GM18909 (cell line): Measurements from ENCODE around the gene L3MBTL4.
"Not testable (repeated sequence)": the region's sequence is repeated elsewhere in the genome, so short reads cannot be mapped to it uniquely, and the experiment has no call there.

Source experiments
- ATAC-seq: cut with Tn5 transposase; IDR thresholded peaks from one replicate; pipeline ENCODE4 v1.9.1; 2021; ENCODE audit warnings: mild to moderate bottlenecking; ENCODE audit not compliant: unreplicated experiment, poor library complexity

The L3MBTL4 gene

DNA sequence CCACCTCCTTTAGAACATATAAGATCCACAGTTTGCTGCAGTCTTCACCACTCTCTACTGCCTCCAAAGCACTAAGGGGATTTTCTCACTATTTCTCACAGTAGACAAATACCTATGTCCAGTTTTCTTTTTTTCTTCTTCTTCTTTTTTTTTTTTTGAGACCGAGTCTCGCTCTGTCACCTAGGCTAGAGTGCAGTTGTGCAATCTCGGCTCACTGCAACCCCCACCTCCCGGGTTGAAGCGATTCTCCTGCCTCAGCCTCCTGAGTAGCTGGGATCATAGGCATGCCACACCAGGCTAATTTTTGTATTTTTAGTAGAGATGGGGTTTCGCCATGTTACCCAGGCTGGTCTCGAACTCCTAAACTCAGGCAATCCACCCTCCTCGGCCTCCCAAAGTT is 6.2 kb downstream of the L3MBTL4 start:
- not testable (repeated sequence) for ATAC-seq

DNA sequence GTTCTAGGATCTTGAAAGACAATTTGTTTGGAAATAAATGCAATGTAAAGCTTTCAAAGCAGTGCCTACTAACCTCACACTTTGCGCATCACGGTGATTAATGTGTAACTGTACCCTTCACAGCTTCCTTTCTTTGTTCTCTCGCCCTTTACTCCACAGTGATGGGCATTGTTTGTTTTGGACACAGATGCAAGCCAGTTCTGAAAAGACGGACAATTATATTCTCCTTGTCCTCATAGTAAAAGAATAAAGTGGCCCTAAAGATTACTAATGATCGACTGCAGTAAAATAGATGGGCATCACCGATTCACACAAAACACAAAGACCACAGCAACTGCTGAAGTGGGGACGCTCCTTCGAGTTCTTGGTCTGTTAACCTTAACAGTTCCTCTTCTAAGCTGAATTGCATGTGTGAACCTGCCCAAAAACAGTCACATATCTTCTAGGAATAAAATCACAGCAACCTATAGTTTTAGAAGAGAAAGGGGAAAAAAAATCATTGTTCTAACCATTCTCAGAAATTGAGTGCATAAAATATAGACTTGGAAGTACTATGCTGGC is 7.7 kb downstream of the L3MBTL4 start:
- ATAC-seq = no peak

- no peak for ATAC-seq
Measured at GRCh38 chr18:6406075-6406909, 8.4 kb downstream of the L3MBTL4 start.

DNA sequence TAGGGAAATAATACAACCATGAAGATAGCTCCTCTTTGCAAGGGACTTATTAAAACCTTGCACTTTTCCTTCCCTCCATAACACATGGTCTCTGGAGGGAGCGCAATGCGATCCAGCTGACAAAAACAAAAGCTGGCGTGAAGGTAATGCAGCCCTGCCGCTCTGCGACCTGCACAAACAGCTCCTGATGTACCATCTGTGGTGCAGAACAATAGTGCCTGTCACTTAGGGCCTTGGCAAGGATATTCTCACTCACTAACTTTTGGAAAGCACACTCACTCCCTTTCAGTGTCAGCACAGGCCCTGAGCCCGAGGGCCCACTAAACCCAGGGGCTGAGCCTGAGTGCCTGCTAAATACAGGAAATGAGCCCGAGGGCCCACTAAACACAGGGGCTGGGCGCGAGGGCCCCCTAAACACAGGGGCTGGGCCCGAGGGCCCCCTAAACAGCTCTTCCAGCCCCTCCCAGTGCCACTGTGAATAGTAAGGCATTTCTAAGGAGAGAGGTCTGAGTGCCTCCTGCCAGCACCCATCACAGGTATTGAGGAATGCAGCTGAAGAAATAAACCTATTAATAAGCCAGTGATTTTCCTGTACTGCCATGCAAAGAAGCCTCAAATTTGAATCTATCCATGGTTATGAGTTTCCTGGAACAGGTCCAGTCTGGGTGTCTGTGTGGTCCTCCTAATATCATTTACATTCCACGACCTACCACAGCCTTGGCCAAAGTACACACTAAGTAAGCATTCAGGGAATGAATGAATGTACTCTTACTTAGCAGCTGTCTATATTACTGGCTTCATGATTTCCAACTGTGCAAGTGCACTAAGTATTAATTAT is 9.3 kb downstream of the L3MBTL4 start:
- no peak for ATAC-seq

DNA sequence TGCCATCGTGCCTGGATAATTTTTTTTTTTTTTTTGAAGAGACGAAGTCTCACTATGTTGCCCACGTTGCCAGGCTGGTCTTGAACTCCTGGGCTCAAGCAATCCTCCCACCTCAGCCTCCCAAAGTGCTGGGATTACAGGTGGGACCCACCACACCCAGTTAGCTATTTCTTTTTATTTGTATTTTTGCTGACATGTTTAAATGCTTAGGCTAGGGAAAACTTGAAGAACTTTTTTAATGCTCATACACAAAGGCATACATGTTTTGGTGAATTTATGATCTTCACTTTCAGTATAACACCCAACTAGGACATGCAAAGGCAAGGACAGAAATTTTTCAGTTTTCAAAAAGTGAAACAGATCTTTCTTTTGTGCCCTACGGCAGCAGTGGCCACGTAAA is 9.9 kb downstream of the L3MBTL4 start:
- no peak for ATAC-seq

DNA sequence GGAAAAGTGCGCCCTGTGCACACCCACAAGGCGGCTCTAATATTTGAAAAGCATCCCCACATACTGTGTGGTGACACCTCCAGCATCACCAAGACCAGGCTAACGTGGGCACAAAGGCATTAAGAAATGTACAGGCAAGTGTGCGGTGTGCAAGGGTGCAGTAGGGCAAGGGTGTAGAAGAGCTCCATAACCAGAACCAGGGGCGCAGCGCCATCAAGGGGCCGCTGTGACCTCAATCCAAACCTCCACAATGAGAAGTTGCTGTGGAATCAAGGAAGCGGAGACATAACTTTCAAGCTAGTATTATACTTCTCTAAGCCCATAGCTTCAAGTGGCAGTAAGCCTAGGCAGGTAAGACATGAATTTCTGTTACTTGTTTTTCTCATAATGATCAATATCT is 13.0 kb downstream of the L3MBTL4 start:
- ATAC-seq = no peak

DNA sequence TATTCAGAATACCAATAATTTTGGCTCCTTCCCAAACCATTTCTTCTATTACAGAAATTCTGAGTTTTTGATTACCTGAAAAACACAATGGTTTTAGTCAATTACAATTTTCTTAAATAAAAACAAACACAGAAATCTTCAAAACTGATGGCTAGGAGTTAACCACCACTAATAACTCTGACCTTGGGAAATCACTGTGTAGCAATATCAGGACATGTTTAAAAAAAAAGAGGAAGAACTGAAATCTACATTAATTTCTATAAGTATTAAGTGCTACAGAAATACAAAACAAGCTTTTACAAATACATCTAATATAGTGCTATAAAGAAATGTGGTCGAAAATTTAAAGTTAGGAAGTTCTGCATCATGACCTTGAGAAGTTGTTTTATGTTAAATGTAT is 14.9 kb downstream of the L3MBTL4 start:
- no peak for ATAC-seq

- ATAC-seq = no peak
Measured at GRCh38 chr18:6397931-6398566, 16.7 kb downstream of the L3MBTL4 start.

DNA sequence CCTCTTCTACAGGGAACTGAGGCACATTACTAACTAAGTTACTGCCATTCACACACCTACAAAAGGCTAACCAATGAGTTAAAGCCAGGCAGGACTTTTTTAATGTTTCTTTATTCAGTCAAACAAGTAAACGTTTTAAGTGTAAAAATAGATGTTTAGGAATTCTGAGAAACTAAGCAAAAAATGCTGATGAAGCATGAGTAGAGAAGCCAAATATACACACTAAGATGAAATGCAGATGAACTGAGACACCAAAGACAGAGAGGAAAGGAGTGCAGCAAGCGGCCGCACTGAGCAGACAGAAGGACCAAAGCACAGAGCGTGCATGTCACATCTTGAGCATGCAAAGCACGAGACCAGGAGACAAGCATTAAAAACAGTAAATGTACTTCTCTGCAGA is 17.9 kb downstream of the L3MBTL4 start:
- ATAC-seq = no peak

DNA sequence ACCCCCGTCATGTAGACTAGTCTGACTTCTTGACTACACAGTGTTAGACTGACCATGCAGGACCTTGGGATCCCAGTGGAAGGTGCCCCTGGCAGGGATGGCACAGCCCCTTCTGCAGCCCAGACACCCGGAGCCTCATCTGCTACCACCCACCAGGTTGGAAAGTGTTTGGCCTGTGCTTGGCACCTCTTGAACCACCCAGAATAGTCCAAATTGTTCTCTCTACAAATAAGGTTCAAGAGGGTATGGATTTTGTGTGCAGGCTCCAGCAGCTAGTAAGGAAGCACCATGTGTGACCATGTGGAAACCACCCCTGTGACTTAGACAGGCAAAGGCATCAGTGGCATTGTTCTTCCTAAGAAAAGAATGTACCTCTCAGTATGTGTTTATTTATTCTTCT is 18.4 kb downstream of the L3MBTL4 start:
- no peak for ATAC-seq

- no peak for ATAC-seq
Measured at GRCh38 chr18:6389005-6389404, 25.7 kb downstream of the L3MBTL4 start.

DNA sequence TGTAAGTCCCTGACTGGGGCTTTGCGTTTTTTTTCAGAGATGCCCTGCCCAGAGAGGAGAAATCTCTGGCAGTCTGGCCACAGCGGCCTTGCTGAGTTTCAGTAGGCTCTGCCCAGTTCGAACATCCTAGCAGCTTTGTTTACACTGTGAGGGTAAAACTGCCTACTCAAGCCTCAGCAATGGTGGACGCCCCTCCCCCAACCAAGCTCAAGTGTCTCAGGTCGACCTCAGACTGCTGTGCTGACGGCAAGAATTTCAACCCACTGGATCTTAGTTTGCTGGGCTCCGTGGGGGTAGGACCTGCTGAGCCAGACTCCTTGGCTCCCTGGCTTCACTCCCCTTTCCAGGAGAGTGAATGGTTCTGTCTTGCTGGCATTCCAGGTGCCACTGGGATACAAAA is 31.7 kb downstream of the L3MBTL4 start:
- no peak for ATAC-seq

DNA sequence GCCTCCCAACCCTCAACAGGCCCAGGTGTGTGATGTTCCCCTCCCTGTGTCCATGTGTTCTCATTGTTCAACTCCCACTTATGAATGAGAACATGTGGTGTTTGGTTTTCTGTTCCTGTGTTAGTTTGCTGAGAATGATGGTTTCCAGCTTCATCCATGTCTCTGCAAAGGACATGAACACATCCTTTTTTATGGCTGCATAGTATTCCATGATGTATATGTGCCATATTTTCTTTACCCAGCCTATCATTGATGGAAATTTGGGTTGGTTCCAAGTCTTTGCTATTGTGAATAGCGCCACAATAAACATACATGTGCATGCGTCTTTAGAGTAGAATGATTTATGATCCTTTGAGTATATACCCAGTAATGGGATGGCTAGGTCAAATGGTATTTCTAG is 37.2 kb downstream of the L3MBTL4 start:
- ATAC-seq = not testable (repeated sequence)

GRCh38 chr18:6376433-6377229 is 38.1 kb downstream of the L3MBTL4 start:
- no peak for ATAC-seq

DNA sequence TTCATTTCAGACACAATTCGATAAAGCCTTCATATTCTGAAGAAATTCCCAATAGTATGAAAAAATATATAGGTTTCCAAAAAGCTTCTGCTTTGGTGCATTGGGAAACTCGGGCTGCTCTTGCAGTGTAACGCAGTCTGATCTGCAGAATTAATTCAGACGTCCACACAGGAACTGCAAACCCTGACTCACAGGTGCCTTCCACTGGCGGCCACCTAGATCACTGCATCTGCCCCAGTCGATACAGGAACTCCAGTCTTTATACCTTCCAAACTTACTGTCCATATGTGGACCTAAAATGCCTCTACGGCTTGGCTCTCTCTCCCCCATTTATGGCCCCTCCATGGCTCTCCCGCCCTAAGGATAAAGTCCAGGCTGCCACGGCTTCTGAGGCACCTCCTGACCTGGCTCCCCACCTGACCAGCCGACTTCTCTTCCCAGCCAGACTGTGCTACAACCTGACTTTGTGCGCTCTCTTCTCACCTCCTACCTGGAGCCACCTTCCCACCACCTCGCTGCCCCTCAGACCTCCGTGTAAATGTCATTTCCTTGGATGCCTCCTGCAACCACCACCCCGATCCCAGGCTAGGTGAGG is 39.7 kb downstream of the L3MBTL4 start:
- no peak for ATAC-seq

- ATAC-seq = no peak
Measured at GRCh38 chr18:6374340-6374739, 40.4 kb downstream of the L3MBTL4 start.

- ATAC-seq = no peak
Measured at GRCh38 chr18:6373187-6373586, 41.5 kb downstream of the L3MBTL4 start.

GRCh38 chr18:6370886-6371635 is 43.6 kb downstream of the L3MBTL4 start:
- ATAC-seq = no peak

GRCh38 chr18:6370410-6370809 is 44.3 kb downstream of the L3MBTL4 start:
- no peak for ATAC-seq
